ENCODE data around the gene FLNA. TPM values are rescaled to one million over a fixed set of nuclear protein-coding genes. Genes with fewer than 3 reads are reported as not detected.

The FLNA gene
- total and polyA plus RNA-seq, 2 donors (not counting 3 experiments of a cell fraction or from before 2014, with no cell fraction given): 658 to 1,474 TPM

- H2AFZ ChIP-seq (ENCODE audit: low read depth, low read length): no peak overlapping the region
- no peaks in the 10 kb centered on the region for H3K9me3 ChIP-seq (replicated peaks; ENCODE audit: control insufficient read depth, insufficient read depth, low read length)
- H3K4me2 ChIP-seq (ENCODE audit: insufficient read depth, low read length): no peak overlapping the region
- ChIA-PET CTCF (interaction anchor here (0.9 kb wide), 1 partner anchor 8 kb away, joined by 3 read pairs; no protein-coding TSS in a partner anchor), POLR2A (no interaction called here)
- no peak overlapping the region for H3K4me3 ChIP-seq (replicated peaks in 1 of 3; ENCODE audit: insufficient read depth in 1 of 3, low read depth in 1 of 3, low read length in 3 of 3)
- no peak for TF ChIP-seq EZH2 (IDR thresholded peaks at IDR 0.05; ENCODE audit: borderline replicate concordance, low read depth, low read length, severe bottlenecking)
- TF ChIP-seq FOS (IDR thresholded peaks at IDR 0.05; ENCODE audit: borderline replicate concordance, insufficient read depth, low read length): no peak
- TF ChIP-seq MAX (IDR thresholded peaks at IDR 0.05; ENCODE audit: insufficient read depth, insufficient read length): no peak
- no peak for TF ChIP-seq GATA2 (IDR thresholded peaks at IDR 0.05; ENCODE audit: insufficient read depth, insufficient read length, low read depth, low read length)
- TF ChIP-seq, protein P1, sequence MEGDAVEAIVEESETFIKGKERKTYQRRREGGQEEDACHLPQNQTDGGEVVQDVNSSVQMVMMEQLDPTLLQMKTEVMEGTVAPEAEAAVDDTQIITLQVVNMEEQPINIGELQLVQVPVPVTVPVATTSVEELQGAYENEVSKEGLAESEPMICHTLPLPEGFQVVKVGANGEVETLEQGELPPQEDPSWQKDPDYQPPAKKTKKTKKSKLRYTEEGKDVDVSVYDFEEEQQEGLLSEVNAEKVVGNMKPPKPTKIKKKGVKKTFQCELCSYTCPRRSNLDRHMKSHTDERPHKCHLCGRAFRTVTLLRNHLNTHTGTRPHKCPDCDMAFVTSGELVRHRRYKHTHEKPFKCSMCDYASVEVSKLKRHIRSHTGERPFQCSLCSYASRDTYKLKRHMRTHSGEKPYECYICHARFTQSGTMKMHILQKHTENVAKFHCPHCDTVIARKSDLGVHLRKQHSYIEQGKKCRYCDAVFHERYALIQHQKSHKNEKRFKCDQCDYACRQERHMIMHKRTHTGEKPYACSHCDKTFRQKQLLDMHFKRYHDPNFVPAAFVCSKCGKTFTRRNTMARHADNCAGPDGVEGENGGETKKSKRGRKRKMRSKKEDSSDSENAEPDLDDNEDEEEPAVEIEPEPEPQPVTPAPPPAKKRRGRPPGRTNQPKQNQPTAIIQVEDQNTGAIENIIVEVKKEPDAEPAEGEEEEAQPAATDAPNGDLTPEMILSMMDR (IDR thresholded peaks at IDR 0.05; ENCODE audit: extremely low read depth in 1 of 2, insufficient read depth in 1 of 2, low read depth in 1 of 2, low read length in 2 of 2): no peak
- no peak for TF ChIP-seq MYC (IDR thresholded peaks at IDR 0.05; ENCODE audit: low read depth, low read length)
- no peak for TF ChIP-seq POLR2A (IDR thresholded peaks at IDR 0.05; ENCODE audit: low read depth, low read length)
- TF ChIP-seq POLR2AphosphoS5 (IDR thresholded peaks at IDR 0.05; ENCODE audit: insufficient read depth, low read depth, low read length): no peak
- TF ChIP-seq JUN (IDR thresholded peaks at IDR 0.05; ENCODE audit: borderline replicate concordance, insufficient read depth, insufficient read length, low read depth): no peak
- H3K79me2 ChIP-seq (ENCODE audit: control insufficient read depth, insufficient read depth, low read length): peaks cover 17% of the 10 kb centered on the region
- H3K9ac ChIP-seq (replicated peaks; ENCODE audit: extremely low read depth, insufficient read depth, low read length): no peak overlapping the region
- H3K36me3 ChIP-seq (ENCODE audit: control insufficient read depth in 2 of 2, extremely low read depth in 1 of 2, insufficient read depth in 2 of 2, low read length in 2 of 2): no peaks in the 10 kb centered on the region
- no peaks in the 10 kb centered on the region for H3K27me3 ChIP-seq (ENCODE audit: control insufficient read depth in 2 of 2, insufficient read depth in 2 of 2, low read length in 2 of 2)
- DNase-seq (ENCODE audit: low read depth, low spot score) (no peak), FAIRE-seq (no peak)
- peaks cover 6% of the 10 kb centered on the region for H3K4me1 ChIP-seq (ENCODE audit: control insufficient read depth, extremely low read depth, insufficient read depth, low read length)
- H3K27ac ChIP-seq (ENCODE audit: insufficient read depth, low read depth, low read length): no peak overlapping the region
- no peaks in the 10 kb centered on the region for H3K9me1 ChIP-seq (replicated peaks; ENCODE audit: control insufficient read depth, extremely low read depth, insufficient read depth, low read length)
- H4K20me1 ChIP-seq (replicated peaks; ENCODE audit: control insufficient read depth, extremely low read depth, insufficient read depth, low read length): no peaks in the 10 kb centered on the region
- BruUV-seq (replicated peaks): no TSS peak
- dilution Hi-C loops (cut with MboI; ENCODE audit: extremely low pct_ligation_motif_present, low sequenced_read_pairs): no loop called here
- intact Hi-C loops (cut with micrococcal nuclease): no loop called here
Observed at GRCh38 chrX:154381271-154381670, 6.8 kb upstream of the FLNA start.
